Left renal pelvis (tissue), 4 donors: ENCODE measurements around the gene TMEM191C. TPM values are rescaled to one million over a fixed set of nuclear protein-coding genes. Genes with fewer than 3 reads are reported as not detected.

Experiments
- polyA plus RNA-seq, 4 donors: library from polyadenylated mRNA; unstranded; fragments of 120-200 nt; gene quantifications; one replicate each; pipeline ENCODE4 v1.2.1, GENCODE V29; 2013; ENCODE audit not compliant: insufficient read length in 4 of 4

Gene TMEM191C
- polyA plus RNA-seq, 4 donors: 0.81 to 2.1 (median 1.7) TPM

Other genes starting within 250 kb of the TMEM191C start
- gene RIMBP3B, start 83.6 kb upstream of the TMEM191C start, polyA plus RNA-seq: not detected
- gene HIC2, start 50.0 kb upstream of the TMEM191C start, polyA plus RNA-seq: 10 to 100 TPM in 1 of 4 donors, 1 to 10 TPM in 3; 6.9 to 11.5 (median 8.6) TPM
- gene RIMBP3C, start 84.1 kb downstream of the TMEM191C start, polyA plus RNA-seq: under 1 TPM; 0.27 to 0.50 (median 0.40) TPM
- 10 to 100 TPM; 48.7 to 63.8 (median 58.1) TPM for gene UBE2L3, start 100.3 kb downstream of the TMEM191C start, polyA plus RNA-seq
- 10 to 100 TPM in 2 of 4 donors, 1 to 10 TPM in 2; 5.0 to 19.2 (median 9.1) TPM for gene YDJC, start 162.6 kb downstream of the TMEM191C start, polyA plus RNA-seq
- gene CCDC116, start 165.4 kb downstream of the TMEM191C start, polyA plus RNA-seq: under 1 TPM; 0.26 to 0.46 (median 0.38) TPM
- gene SDF2L1, start 174.9 kb downstream of the TMEM191C start, polyA plus RNA-seq: 10 to 100 TPM in 3 of 4 donors, 1 to 10 TPM in 1; 8.8 to 23.2 (median 15.7) TPM
- gene PPIL2, start 198.6 kb downstream of the TMEM191C start, polyA plus RNA-seq: 10 to 100 TPM; 31.0 to 49.4 (median 36.4) TPM